ENCODE results near the gene MCFD2.

Gene MCFD2

DNA sequence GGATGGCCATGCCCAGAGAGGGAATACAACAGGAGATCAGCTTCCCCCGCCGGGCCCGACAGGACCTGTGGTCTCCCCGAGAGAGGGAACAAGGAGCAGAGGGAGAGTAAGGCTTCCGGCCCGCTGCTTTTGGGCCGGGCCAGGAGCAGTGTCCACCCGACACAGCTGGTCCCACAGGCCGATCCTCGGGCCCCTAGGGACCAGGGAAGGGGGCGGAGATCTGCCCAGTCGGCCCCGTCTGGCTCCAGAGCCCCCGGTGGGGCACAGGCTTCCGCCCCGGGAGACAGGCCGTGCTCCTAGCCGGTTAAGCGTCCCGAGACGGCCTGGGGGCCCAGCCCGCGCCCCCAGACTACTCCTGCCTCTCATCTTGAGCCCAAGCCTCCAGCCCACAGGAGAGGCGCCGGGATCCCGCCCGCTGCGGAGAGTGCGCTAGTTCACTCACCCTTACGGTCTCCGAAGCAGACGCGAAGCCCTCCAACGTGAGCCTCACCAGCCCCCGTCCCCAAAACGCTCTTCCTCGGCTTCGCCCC, at the start of gene MCFD2:
TSS of gene MCFD2 (minus strand) at position 526 of the 530 bp plus-strand sequence. CDS start 6,635 bp downstream, outside the sequence.
- Histone ChIP-seq H3K4me2 (ENCODE audit: low read depth, low read length) (peak within 1 kb of the TSS; percentile 88), H3K36me3 (replicated peaks; ENCODE audit: insufficient read depth, low read length) (no peaks in the 10 kb centered on the region), H3K9me3 (replicated peaks; ENCODE audit: insufficient read depth, low read length) (no peaks in the 10 kb centered on the region), H3K9ac (ENCODE audit: low read length) (peak within 1 kb of the TSS; percentile 85), H3K4me1 (ENCODE audit: low read length) (peaks cover 21% of the 10 kb centered on the region), H3K27ac (ENCODE audit: low read length) (peak within 1 kb of the TSS; percentile 67; the same call in 1 of the 2 replicates), H4K20me1 (ENCODE audit: insufficient read depth, low read length) (no peaks in the 10 kb centered on the region), H2AFZ (ENCODE audit: low read length) (peak within 1 kb of the TSS; percentile 94), H3K9me2 (replicated peaks; ENCODE audit: insufficient read depth, low read length) (no peaks in the 10 kb centered on the region), H3F3A (ENCODE audit: insufficient read depth, low read length) (0 out of 2 replicates have a peak, but pooled peaks cover 4% of the 10 kb centered on the region), H3K27me3 (replicated peaks; ENCODE audit: insufficient read depth, low read length) (no peaks in the 10 kb centered on the region), H3K79me2 (ENCODE audit: low read length) (peaks cover 39% of the 10 kb centered on the region), H3K4me3 (ENCODE audit: low read length) (peak within 1 kb of the TSS; percentile 88)
- TF ChIP-seq EZH2phosphoT487 (IDR thresholded peaks at IDR 0.05; ENCODE audit: low read length), result no peak
- TF ChIP-seq, protein P1, sequence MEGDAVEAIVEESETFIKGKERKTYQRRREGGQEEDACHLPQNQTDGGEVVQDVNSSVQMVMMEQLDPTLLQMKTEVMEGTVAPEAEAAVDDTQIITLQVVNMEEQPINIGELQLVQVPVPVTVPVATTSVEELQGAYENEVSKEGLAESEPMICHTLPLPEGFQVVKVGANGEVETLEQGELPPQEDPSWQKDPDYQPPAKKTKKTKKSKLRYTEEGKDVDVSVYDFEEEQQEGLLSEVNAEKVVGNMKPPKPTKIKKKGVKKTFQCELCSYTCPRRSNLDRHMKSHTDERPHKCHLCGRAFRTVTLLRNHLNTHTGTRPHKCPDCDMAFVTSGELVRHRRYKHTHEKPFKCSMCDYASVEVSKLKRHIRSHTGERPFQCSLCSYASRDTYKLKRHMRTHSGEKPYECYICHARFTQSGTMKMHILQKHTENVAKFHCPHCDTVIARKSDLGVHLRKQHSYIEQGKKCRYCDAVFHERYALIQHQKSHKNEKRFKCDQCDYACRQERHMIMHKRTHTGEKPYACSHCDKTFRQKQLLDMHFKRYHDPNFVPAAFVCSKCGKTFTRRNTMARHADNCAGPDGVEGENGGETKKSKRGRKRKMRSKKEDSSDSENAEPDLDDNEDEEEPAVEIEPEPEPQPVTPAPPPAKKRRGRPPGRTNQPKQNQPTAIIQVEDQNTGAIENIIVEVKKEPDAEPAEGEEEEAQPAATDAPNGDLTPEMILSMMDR (IDR thresholded peaks at IDR 0.05; ENCODE audit: low read length), result no peak
- no peak for TF ChIP-seq EZH2 (optimal IDR thresholded peaks at IDR 0.05; ENCODE audit: low read depth, low read length)
- DNase-seq, result no peak

DNA sequence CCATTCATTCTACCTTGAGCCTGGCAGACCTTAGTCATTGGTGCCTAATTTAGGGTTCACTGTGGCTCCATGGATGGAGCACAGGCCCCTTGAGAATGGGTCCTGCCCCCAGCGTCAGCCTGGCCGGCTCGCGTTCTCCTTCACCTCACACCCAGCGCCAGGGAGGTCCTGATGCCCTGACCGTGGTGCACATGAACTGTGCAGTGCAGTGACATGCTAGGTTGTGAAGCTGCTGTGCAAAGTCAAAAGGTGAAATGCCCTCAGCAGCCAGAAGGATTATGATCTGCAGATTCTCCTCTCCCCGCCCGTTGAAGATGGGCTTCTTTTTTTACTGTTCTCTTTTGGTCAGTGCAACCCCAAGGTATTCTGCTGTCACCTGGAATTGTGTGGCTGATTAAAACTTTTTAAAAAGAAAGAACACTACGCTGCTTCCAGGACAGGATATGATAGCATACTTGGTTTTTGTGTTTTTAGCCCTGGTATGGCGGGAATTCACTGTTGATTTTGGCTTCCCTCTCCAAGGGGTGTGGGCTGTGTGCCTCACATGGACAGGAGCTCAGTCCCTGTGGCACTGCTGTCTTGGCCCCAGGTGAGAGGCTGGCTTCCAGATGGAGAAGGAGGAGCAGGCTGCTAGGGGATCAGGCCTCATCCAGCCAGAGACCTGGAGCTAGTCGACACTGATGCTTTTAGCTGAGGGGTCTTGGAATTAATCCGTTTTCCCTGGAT, 49.4 kb upstream of the MCFD2 start:
- peaks cover 2% of the 10 kb centered on the region; the same call in 1 of the 2 replicates for H3K36me3 ChIP-seq (replicated peaks; ENCODE audit: insufficient read depth, low read length)
- H2AFZ ChIP-seq (ENCODE audit: low read length), result no peak overlapping the region
- H3K4me3 ChIP-seq (ENCODE audit: low read length), result no peak overlapping the region
- peaks cover 93% of the 10 kb centered on the region for H3K79me2 ChIP-seq (ENCODE audit: low read length)
- H3F3A ChIP-seq (ENCODE audit: insufficient read depth, low read length), result peaks cover 19% of the 10 kb centered on the region
- H3K27ac ChIP-seq (ENCODE audit: low read length), result no peak overlapping the region
- no peaks in the 10 kb centered on the region for H4K20me1 ChIP-seq (ENCODE audit: insufficient read depth, low read length)
- no peak overlapping the region for H3K9ac ChIP-seq (ENCODE audit: low read length)
- H3K9me3 ChIP-seq (replicated peaks; ENCODE audit: insufficient read depth, low read length), result no peaks in the 10 kb centered on the region
- H3K4me2 ChIP-seq (ENCODE audit: low read depth, low read length), result no peak overlapping the region
- TF ChIP-seq, protein P1 (IDR thresholded peaks at IDR 0.05; ENCODE audit: low read length), result no peak
- no peak for TF ChIP-seq EZH2 (optimal IDR thresholded peaks at IDR 0.05; ENCODE audit: low read depth, low read length)
- peaks cover 25% of the 10 kb centered on the region for H3K4me1 ChIP-seq (ENCODE audit: low read length)
- DNase-seq, result no peak
- no peaks in the 10 kb centered on the region for H3K27me3 ChIP-seq (replicated peaks; ENCODE audit: insufficient read depth, low read length)
- no peaks in the 10 kb centered on the region for H3K9me2 ChIP-seq (replicated peaks; ENCODE audit: insufficient read depth, low read length)

DNA sequence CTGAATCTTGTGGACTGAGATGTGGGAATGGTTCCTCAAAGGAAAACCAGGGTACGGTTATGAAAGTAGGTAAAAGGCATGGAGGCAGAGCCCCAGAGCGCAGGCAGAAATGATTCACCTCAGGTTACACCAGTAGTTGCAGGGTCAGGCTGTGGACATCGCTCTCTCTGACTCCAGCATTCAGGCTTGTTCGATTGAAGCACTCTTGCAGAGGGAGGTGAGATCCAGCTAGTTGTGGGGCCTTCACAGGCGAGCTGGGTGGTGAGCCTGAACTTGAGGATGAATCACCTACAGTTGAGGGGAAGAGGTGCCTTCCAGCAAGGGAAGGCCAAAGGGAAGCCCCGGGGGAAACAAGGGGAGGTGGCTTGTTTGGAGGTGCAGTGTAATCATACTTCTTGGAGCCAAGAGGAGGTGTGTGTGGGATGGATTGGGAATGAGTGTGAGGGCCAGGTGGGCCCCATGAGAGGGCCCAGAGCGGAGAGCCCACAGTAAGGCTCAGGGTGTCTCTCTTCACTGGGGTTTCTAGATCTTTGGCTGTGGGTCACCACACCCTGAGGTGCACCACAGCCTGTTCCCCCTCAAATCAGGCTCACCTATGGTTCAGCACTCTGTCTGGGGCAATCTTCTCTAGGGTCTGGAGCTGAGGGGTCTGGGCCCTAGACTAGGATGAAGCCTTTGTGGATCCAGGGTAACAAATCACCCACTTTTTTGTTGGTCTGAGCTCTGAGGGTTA, 48.5 kb upstream of the MCFD2 start:
- Histone ChIP-seq H3K27ac (ENCODE audit: low read length) (no peak overlapping the region), H3K79me2 (ENCODE audit: low read length) (peaks cover 94% of the 10 kb centered on the region), H3K9me3 (replicated peaks; ENCODE audit: insufficient read depth, low read length) (no peaks in the 10 kb centered on the region), H3K36me3 (replicated peaks; ENCODE audit: insufficient read depth, low read length) (peaks cover 6% of the 10 kb centered on the region), H2AFZ (ENCODE audit: low read length) (no peak overlapping the region), H3K4me1 (ENCODE audit: low read length) (peaks cover 19% of the 10 kb centered on the region), H3K9me2 (replicated peaks; ENCODE audit: insufficient read depth, low read length) (no peaks in the 10 kb centered on the region), H3F3A (ENCODE audit: insufficient read depth, low read length) (peaks cover 19% of the 10 kb centered on the region), H4K20me1 (ENCODE audit: insufficient read depth, low read length) (no peaks in the 10 kb centered on the region), H3K9ac (ENCODE audit: low read length) (no peak overlapping the region), H3K27me3 (replicated peaks; ENCODE audit: insufficient read depth, low read length) (no peaks in the 10 kb centered on the region), H3K4me3 (ENCODE audit: low read length) (no peak overlapping the region), H3K4me2 (ENCODE audit: low read depth, low read length) (no peak overlapping the region)
- TF ChIP-seq, protein P1 (IDR thresholded peaks at IDR 0.05; ENCODE audit: low read length), result no peak
- TF ChIP-seq EZH2phosphoT487 (IDR thresholded peaks at IDR 0.05; ENCODE audit: low read length), result no peak
- TF ChIP-seq EZH2 (optimal IDR thresholded peaks at IDR 0.05; ENCODE audit: low read depth, low read length), result no peak
- DNase-seq, result no peak

All from MM.1S (cell line).